ENCODE data around the gene TAPBP.

Gene TAPBP

GRCh38 chr6:33304216-33304615 lies 9.7 kb downstream of the TAPBP start:
- no peak overlapping the region for H3K4me3 ChIP-seq (ENCODE audit: low read depth, low read length)
- TF ChIP-seq, protein P1, sequence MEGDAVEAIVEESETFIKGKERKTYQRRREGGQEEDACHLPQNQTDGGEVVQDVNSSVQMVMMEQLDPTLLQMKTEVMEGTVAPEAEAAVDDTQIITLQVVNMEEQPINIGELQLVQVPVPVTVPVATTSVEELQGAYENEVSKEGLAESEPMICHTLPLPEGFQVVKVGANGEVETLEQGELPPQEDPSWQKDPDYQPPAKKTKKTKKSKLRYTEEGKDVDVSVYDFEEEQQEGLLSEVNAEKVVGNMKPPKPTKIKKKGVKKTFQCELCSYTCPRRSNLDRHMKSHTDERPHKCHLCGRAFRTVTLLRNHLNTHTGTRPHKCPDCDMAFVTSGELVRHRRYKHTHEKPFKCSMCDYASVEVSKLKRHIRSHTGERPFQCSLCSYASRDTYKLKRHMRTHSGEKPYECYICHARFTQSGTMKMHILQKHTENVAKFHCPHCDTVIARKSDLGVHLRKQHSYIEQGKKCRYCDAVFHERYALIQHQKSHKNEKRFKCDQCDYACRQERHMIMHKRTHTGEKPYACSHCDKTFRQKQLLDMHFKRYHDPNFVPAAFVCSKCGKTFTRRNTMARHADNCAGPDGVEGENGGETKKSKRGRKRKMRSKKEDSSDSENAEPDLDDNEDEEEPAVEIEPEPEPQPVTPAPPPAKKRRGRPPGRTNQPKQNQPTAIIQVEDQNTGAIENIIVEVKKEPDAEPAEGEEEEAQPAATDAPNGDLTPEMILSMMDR (IDR thresholded peaks at IDR 0.05; ENCODE audit: low read depth, low read length, missing control alignments) = no peak
- DNase-seq (ENCODE audit: low read depth) = no peak
- in situ Hi-C loops (cut with HindIII; ENCODE audit: low sequenced_read_pairs) = no loop called here

DNA sequence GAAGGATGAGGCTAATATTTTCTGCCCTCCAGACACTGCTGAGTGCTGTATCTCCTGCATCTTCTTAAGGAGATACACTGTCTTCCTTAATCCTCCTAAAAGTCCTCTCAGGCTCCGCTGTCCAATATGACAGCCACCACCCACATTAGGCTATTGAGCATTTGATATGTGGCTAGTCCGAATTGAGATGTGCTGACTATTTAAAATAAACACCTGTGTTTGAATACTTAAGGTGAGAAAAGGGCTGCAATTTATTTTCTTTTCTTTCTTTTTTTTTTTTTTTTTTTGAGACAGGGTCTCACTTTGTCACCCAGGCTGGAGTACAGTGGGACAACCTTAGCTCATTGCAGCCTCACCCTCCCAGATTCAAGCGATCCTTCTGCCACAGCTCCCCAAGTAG lies 12.0 kb downstream of the TAPBP start:
- TF ChIP-seq, protein P1 (IDR thresholded peaks at IDR 0.05; ENCODE audit: low read depth, low read length, missing control alignments) = no peak

GRCh38 chr6:33299237-33299944 lies 14.5 kb downstream of the TAPBP start:
- H3K4me3 ChIP-seq (ENCODE audit: low read depth, low read length) = peak overlapping the region; percentile 73
- TF ChIP-seq, protein P1 (IDR thresholded peaks at IDR 0.05; ENCODE audit: low read depth, low read length, missing control alignments) = peak; percentile 85
- in situ Hi-C loops (cut with HindIII; ENCODE audit: low sequenced_read_pairs) = no loop called here
- DNase-seq (ENCODE audit: low read depth) = no peak

More for the DNA sequence above, 12.0 kb downstream of the TAPBP start:
- in situ Hi-C loops (cut with HindIII; ENCODE audit: low sequenced_read_pairs) = no loop called here
- no peak for DNase-seq (ENCODE audit: low read depth)
- H3K4me3 ChIP-seq (ENCODE audit: low read depth, low read length) = no peak overlapping the region

- TF ChIP-seq, protein P1 (IDR thresholded peaks at IDR 0.05; ENCODE audit: low read depth, low read length, missing control alignments) = no peak
- in situ Hi-C loops (cut with HindIII; ENCODE audit: low sequenced_read_pairs) = no loop called here
- DNase-seq (ENCODE audit: low read depth) = no peak
- peak within 1 kb of the TSS; percentile 73 for H3K4me3 ChIP-seq (ENCODE audit: low read depth, low read length)
Measured at GRCh38 chr6:33298773-33299236, 15.1 kb downstream of the TAPBP start, which contains the start of gene RGL2. RGL2 (minus strand) TSS chr6:33298942; CDS start chr6:33298610, 332 bp downstream.

- in situ Hi-C loops (cut with HindIII; ENCODE audit: low sequenced_read_pairs) = no loop called here
- peak overlapping the region; percentile 73 for H3K4me3 ChIP-seq (ENCODE audit: low read depth, low read length)
- TF ChIP-seq, protein P1 (IDR thresholded peaks at IDR 0.05; ENCODE audit: low read depth, low read length, missing control alignments) = no peak
- DNase-seq (ENCODE audit: low read depth) = no peak
Measured at GRCh38 chr6:33297956-33298772, 15.7 kb downstream of the TAPBP start.

DNA sequence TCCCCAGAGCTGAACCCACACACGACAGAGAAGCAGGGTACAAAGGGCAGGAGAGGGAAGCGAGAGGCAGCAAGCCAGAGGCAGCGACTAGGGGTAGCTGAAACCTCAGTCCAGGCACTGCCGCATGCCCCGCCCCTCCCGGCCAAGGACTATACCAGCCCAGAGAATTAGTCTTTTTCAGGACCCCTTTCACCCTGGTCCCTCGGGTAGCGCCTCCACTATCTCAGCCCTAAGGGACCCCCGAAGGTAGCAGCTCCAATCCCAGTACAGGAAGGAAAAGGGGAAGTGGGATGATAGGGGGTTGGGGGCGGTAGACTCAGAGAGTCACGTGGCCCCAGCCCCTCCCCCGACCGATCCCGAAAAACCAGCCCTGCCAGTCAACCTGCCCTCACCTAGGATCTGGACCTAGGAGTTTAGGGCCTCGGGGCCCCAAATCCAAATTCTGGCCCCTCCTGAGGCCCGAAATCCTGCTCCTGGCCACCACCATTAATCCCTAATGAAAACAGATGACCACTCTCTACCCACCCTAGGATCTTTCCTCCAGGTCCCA lies 16.4 kb downstream of the TAPBP start:
- in situ Hi-C loops (cut with HindIII; ENCODE audit: low sequenced_read_pairs) = no loop called here
- H3K4me3 ChIP-seq (ENCODE audit: low read depth, low read length) = peak overlapping the region; percentile 73
- TF ChIP-seq, protein P1 (IDR thresholded peaks at IDR 0.05; ENCODE audit: low read depth, low read length, missing control alignments) = no peak
- no peak for DNase-seq (ENCODE audit: low read depth)
